Neuron (in vitro differentiated cells): ENCODE data around the gene ZNF366.

ENCODE experiments used
- H2AFZ ChIP-seq: one replicate; pipeline ENCODE4 v1.6.1; 2013; ENCODE audit warnings: low read depth, mild to moderate bottlenecking, inconsistent platforms, low read length, moderate library complexity
- H3K27me3 ChIP-seq: one replicate; pipeline ENCODE4 v1.6.1; 2013; ENCODE audit warnings: low read length; ENCODE audit not compliant: insufficient read depth
- H3K36me3 ChIP-seq: one replicate; pipeline ENCODE4 v1.6.1; 2013; ENCODE audit warnings: low read length; ENCODE audit not compliant: insufficient read depth
- H3K4me1 ChIP-seq: one replicate; pipeline ENCODE4 v1.6.1; 2013; ENCODE audit warnings: low read length; ENCODE audit not compliant: insufficient read depth
- H3K4me3 ChIP-seq: 2 replicates; pipeline ENCODE4 v1.5.1; 2013; ENCODE audit warnings: mild to moderate bottlenecking, low read length, moderate library complexity
- H3K9me3 ChIP-seq: one replicate; pipeline ENCODE4 v1.6.1; 2013; ENCODE audit warnings: low read length

ZNF366 gene

GRCh38 chr5:72465601-72466563 lies 41.3 kb downstream of the ZNF366 start:
- no peaks in the 10 kb centered on the region for H3K9me3 ChIP-seq
- no peaks in the 10 kb centered on the region for H3K36me3 ChIP-seq
- H3K4me3 ChIP-seq = no peak overlapping the region
- no peak overlapping the region for H2AFZ ChIP-seq
- no peaks in the 10 kb centered on the region for H3K27me3 ChIP-seq
- no peaks in the 10 kb centered on the region for H3K4me1 ChIP-seq

GRCh38 chr5:72465066-72465465 lies 42.1 kb downstream of the ZNF366 start:
- Histone ChIP-seq H3K4me1 (no peaks in the 10 kb centered on the region), H3K4me3 (no peak overlapping the region), H2AFZ (no peak overlapping the region), H3K9me3 (no peaks in the 10 kb centered on the region), H3K36me3 (no peaks in the 10 kb centered on the region), H3K27me3 (no peaks in the 10 kb centered on the region)

- Histone ChIP-seq H3K4me3 (no peak overlapping the region), H2AFZ (no peak overlapping the region), H3K9me3 (no peaks in the 10 kb centered on the region), H3K27me3 (no peaks in the 10 kb centered on the region), H3K4me1 (no peaks in the 10 kb centered on the region), H3K36me3 (no peaks in the 10 kb centered on the region)
Observed at GRCh38 chr5:72464071-72464470, 43.1 kb downstream of the ZNF366 start.

- Histone ChIP-seq H3K36me3 (no peaks in the 10 kb centered on the region), H3K4me3 (no peak overlapping the region), H3K9me3 (no peaks in the 10 kb centered on the region), H3K27me3 (no peaks in the 10 kb centered on the region), H3K4me1 (no peaks in the 10 kb centered on the region), H2AFZ (no peak overlapping the region)
Observed at GRCh38 chr5:72463449-72464052, 43.7 kb downstream of the ZNF366 start.

- no peak overlapping the region for H3K4me3 ChIP-seq
- no peak overlapping the region for H2AFZ ChIP-seq
- no peaks in the 10 kb centered on the region for H3K4me1 ChIP-seq
- H3K27me3 ChIP-seq = no peaks in the 10 kb centered on the region
- H3K9me3 ChIP-seq = no peaks in the 10 kb centered on the region
- H3K36me3 ChIP-seq = no peaks in the 10 kb centered on the region
Observed at GRCh38 chr5:72460413-72460812, 46.8 kb downstream of the ZNF366 start.

GRCh38 chr5:72459913-72460312 lies 47.3 kb downstream of the ZNF366 start:
- Histone ChIP-seq H3K4me1 (no peaks in the 10 kb centered on the region), H3K4me3 (no peak overlapping the region), H3K27me3 (no peaks in the 10 kb centered on the region), H3K9me3 (no peaks in the 10 kb centered on the region), H3K36me3 (no peaks in the 10 kb centered on the region), H2AFZ (no peak overlapping the region)

GRCh38 chr5:72459089-72459661 lies 48.0 kb downstream of the ZNF366 start:
- Histone ChIP-seq H2AFZ (no peak overlapping the region), H3K27me3 (no peaks in the 10 kb centered on the region), H3K4me1 (no peaks in the 10 kb centered on the region), H3K9me3 (no peaks in the 10 kb centered on the region), H3K36me3 (no peaks in the 10 kb centered on the region), H3K4me3 (no peak overlapping the region)

- no peak overlapping the region for H2AFZ ChIP-seq
- H3K4me1 ChIP-seq = peaks cover 2% of the 10 kb centered on the region
- no peaks in the 10 kb centered on the region for H3K9me3 ChIP-seq
- no peaks in the 10 kb centered on the region for H3K36me3 ChIP-seq
- no peak overlapping the region for H3K4me3 ChIP-seq
- no peaks in the 10 kb centered on the region for H3K27me3 ChIP-seq
Observed at GRCh38 chr5:72458407-72458806, 48.8 kb downstream of the ZNF366 start.

GRCh38 chr5:72457491-72457890 lies 49.7 kb downstream of the ZNF366 start:
- Histone ChIP-seq H3K4me3 (no peak overlapping the region), H3K36me3 (no peaks in the 10 kb centered on the region), H3K9me3 (no peaks in the 10 kb centered on the region), H3K4me1 (peaks cover 11% of the 10 kb centered on the region), H3K27me3 (no peaks in the 10 kb centered on the region), H2AFZ (no peak overlapping the region)

GRCh38 chr5:72456391-72457074 lies 50.7 kb downstream of the ZNF366 start:
- H3K27me3 ChIP-seq = no peaks in the 10 kb centered on the region
- H3K36me3 ChIP-seq = no peaks in the 10 kb centered on the region
- peaks cover 18% of the 10 kb centered on the region for H3K4me1 ChIP-seq
- no peaks in the 10 kb centered on the region for H3K9me3 ChIP-seq
- no peak overlapping the region for H2AFZ ChIP-seq
- H3K4me3 ChIP-seq = no peak overlapping the region

GRCh38 chr5:72455476-72455875 lies 51.7 kb downstream of the ZNF366 start:
- Histone ChIP-seq H3K4me1 (peaks cover 24% of the 10 kb centered on the region), H3K36me3 (no peaks in the 10 kb centered on the region), H2AFZ (no peak overlapping the region), H3K9me3 (no peaks in the 10 kb centered on the region), H3K27me3 (no peaks in the 10 kb centered on the region), H3K4me3 (no peak overlapping the region)

- Histone ChIP-seq H3K36me3 (no peaks in the 10 kb centered on the region), H3K27me3 (no peaks in the 10 kb centered on the region), H3K4me1 (peaks cover 24% of the 10 kb centered on the region), H2AFZ (no peak overlapping the region), H3K4me3 (no peak overlapping the region), H3K9me3 (no peaks in the 10 kb centered on the region)
Observed at GRCh38 chr5:72454996-72455395, 52.2 kb downstream of the ZNF366 start.

GRCh38 chr5:72453246-72453775 lies 53.9 kb downstream of the ZNF366 start:
- Histone ChIP-seq H3K36me3 (no peaks in the 10 kb centered on the region), H2AFZ (no peak overlapping the region), H3K27me3 (no peaks in the 10 kb centered on the region), H3K4me3 (no peak overlapping the region), H3K4me1 (peaks cover 24% of the 10 kb centered on the region), H3K9me3 (no peaks in the 10 kb centered on the region)
